HG03139 (cell line): ENCODE data around the gene NPFF.
A peak's percentile ranks its signal among the peaks of the same experiment; 100 is the strongest.

ENCODE experiments used
- ATAC-seq: cut with Tn5 transposase; IDR thresholded peaks from one replicate; pipeline ENCODE4 v1.9.1; 2021; ENCODE audit not compliant: unreplicated experiment

Gene NPFF

DNA sequence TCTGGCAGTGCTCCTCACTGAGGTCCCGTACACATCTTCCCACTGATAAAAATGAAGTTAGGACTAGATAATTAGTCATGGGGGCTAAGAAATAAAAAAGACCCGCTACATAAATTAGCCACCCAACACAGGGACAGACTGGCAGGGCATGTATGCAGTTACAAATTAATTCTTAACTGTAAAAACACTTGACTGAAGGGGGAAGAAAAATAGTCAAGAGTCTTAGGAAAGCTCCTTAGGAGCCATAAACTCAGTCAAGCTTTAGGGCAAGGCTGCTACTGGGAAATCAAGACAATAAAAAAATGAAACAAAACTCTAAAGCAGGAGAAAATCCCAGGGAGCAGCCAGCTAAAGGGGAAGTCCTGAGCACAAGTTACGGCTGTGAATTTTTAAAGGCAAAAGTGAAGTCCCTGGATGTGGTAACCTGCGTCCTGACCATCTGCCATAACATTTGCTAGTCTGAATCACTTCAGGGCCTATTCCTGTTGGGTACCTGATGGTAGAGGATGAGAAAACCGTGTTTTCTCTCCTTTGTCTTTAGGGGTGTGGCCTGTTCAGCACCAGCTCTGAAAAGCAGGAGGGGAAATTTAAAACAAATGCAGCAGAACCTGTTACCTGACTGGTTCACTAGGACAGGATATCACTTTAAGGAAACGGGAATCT lies 7.5 kb upstream of the NPFF start:
- ATAC-seq = no peak

DNA sequence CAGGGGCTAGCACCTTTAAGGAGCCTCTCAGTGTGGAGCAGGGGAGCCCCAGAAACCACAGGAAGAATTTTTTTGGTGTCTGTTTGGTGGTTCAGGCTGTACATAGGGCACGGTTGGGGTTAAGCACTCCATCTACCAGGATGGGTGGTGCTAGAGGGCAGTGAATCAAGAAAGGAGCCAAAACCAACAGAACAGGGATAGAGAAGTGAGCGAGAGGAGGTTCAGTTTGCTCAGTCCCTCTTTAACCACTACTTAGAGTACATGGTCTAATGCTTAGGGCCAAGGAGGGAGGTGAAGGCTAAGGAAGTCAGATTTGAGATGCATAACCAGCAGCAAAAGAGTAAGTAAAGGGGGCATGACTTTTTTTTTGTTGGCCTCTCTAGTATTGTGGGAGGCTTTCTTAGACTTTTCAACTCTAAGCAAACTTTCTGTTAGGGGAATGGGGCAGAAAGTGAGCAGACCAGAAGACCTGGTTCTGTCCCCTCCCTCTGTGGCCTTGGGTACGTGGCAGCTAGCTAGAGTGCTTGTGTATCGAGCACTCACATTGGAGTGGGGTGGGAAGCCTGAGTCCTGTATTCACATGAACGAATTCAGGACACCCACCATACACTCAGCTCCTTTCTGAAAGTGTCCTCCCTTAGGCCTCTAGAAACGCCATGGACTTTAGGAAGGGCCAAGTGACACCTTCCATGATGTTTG lies 6.6 kb upstream of the NPFF start:
- no peak for ATAC-seq

DNA sequence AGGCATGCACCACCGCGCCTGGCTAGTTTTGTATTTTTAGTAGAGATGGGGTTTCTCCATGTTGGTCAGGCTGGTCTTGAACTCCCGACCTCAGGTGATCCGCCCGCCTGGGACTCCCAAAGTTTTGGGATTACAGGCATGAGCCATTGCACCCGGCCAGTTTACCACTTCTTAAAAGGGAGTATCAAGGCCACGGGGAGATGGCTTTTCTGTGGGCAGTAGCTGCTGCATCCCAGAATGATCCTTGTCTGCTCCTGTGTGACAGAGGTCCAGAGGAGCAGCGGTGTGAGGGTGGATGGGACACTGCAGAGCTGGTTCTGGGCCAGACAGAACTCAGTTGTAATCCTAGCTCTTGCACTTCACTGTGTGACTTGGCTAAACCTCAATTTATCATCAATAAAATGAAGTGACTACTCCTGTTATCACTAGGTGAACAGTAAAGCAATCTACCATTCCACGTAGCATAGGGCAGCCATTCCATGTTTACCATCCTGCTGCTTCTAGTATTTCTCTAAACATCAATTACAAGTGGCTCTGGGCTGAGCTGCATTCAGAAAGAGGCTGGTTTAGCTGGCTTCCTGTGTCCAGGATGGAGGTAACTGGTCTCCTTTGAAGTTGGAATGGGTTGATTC lies 3.0 kb upstream of the NPFF start:
- no peak for ATAC-seq

DNA sequence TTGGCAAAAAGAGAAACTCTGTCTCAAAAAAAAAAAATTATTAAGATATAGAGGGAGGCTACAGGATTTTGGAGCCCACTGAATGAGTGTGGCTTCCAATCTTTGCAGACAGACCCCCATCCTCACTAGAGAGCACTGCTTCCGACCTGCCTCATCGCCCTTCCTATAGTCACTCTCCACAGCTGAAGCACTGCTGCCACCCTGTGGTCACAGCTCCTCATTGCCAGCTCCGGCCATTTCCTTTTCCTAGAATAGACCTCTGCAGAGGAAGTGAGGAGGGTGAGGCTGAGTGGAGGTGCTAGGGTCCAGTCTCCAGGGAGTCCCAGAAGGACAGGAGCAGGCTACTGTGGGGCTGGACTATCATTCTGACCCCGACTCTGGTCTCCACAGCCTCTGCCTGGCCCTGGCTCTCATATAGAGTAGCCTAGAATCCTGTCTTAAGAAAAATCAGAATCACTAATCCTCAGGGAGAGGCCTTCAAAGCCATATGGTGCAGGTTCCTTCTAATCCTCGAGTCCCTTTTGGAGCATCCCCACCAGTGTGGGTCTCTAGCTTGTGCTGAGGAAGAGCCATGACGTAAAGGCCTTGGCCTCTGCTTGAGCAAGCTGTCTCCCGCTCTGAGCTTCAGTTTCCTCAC lies 1.4 kb upstream of the NPFF start:
- peak; percentile 75 for ATAC-seq

DNA sequence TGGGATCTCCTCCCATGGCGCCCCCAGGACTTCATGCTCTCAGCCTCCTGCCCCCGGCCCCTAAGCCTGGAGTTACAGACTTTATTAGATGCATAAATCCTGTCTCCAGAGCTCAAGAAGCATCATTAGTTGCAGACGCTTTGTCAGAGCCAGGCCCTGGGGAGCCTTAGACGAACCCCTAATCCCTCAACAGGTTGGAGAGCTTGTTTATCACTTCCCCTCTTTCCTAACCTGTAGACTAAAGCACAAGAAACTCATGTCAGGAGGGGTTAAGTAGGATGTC lies 260 bp upstream of the NPFF start:
- ATAC-seq = no peak

DNA sequence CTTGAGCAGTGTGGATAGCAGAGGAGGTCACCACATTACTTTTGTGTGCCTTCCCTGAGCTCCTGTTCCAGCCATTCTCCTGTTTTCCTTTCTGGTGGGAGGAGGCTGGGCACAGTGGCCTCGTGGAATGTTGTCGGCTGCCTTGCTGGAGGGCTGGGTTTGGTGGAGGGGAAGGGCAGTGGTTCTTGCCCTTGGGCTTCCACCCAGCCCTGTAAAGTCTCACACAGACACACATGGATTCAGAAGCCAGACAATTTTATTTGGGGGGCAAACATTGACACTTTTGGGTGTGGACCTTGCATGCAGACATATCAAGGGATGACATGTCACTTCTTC lies 866 bp downstream of the NPFF start:
- no peak for ATAC-seq

DNA sequence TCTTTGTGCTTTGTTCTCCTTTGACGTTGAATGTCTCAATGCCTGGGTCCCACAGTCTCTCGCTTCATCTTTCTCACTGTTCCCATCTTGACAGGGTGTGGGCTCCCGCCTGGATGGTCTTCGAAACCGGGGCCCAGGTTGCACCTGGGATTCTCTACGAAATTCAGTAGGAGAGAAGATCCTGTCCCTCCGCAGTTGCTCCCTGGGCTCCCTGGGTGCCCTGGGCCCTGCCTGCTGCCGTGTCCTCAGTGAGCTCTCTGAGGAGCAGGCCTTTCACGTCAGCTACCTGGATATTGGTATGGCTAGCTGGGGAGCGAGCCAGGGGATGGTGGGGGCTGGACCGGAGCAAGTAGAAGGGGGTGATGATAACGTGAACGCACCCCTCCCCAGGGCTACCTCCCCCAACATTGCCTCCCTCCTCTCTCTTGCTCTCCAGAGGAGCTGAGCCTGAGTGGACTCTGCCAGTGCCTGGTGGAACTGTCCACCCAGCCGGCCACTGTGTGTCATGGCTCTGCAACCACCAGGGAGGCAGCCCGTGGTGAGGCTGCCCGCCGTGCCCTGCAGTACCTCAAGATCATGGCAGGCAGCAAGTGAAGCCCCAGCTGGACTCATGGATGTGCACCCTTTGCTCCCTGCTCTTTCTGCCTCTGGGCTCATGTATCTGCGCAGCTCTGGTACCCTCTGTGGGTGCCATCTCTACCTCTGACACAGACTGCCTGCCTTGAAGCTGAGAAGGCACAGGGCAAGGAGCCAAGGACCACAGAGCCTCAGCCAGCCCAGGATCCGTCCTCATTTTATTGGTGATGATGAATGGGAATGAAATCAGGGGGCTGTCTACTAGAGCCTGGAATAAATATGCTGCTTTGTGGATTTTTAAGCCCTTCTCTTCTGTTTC lies 1.5 kb downstream of the NPFF start:
- no peak for ATAC-seq

DNA sequence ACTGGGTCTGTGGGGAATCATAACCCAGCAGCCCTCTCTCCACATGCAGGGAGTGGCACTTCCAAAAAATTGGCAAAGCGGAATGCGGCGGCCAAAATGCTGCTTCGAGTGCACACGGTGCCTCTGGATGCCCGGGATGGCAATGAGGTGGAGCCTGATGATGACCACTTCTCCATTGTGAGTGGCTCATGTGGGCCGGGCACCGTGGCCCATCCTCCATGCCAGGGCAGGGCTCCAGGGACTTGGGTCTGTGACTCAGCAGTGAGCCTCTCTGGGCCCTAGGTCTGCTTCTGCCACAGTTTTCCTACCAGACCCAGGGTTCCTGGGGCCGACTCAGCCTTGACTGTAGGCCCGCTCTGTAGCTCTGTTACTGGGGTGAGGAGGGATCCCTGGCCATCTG lies 2.2 kb downstream of the NPFF start:
- ATAC-seq = no peak

DNA sequence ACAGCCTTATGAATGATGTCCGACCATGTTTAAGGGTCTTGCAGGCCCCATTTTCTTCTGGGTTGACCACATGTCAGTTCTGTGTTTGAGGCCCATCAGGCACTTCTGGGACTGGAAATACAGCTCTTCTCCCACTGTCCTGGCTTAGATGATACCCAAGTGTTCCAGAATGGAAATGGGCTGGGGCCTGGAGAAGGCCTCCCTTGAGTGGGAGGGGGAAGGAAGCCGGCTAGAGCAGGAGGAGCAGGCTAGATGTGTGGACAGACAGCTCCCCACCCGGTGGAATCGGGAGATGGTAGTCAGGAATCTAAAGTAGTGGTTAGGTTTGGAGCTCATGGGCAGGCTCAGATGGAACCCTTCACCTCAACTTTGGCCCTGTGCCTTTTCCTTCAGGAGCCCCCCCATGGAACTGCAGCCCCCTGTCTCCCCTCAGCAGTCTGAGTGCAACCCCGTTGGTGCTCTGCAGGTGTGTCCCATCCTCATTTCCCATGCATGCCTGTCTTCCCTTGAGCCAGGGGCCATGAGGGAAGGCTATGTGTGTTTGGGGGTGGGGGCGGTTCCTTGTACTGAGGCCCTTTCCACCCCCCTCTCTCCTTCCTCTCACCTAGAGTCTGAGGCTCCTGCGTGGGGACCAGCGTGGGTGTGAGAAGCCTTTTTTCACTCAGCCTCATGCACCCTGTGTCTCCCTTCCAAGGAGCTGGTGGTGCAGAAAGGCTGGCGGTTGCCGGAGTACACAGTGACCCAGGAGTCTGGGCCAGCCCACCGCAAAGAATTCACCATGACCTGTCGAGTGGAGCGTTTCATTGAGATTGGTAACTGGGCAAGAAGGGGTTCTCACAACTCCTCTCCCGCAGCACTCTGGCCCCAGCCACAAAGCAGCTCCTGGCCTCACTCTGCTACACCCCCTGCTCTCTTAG lies 3.0 kb downstream of the NPFF start:
- no peak for ATAC-seq

DNA sequence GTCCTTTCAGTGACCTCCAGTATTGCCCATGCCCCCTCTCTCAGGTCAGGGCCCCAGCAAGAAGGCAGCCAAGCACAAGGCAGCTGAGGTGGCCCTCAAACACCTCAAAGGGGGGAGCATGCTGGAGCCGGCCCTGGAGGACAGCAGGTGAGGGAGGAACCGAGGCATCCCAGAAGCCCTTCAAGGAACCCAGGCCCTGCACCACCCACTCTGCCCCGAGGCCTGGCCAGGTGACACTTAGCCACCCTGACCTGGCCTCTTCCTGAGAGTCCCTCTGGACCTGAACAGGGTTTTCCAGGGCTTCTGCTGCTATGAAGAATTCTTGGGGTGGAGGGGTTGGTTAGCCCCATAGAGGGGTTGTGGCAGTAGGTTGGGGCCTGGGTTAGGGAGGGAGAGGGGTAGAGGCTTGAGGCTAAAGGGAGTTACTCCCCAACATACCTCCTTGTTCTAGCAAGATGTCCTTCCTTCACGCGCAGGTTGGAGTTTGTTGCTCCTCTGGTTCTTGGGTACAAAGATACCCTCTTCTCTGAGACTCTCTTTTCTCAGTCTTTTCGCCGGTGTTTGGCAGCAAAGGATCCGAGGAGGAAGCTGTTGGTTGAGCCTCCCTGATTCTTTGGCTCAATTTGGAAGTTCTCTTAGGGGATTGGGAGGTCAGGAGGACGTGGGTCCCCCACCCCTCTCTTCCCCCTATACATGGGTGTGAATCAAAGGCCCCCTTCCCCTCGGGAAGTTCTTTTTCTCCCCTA lies 4.1 kb downstream of the NPFF start:
- no peak for ATAC-seq

DNA sequence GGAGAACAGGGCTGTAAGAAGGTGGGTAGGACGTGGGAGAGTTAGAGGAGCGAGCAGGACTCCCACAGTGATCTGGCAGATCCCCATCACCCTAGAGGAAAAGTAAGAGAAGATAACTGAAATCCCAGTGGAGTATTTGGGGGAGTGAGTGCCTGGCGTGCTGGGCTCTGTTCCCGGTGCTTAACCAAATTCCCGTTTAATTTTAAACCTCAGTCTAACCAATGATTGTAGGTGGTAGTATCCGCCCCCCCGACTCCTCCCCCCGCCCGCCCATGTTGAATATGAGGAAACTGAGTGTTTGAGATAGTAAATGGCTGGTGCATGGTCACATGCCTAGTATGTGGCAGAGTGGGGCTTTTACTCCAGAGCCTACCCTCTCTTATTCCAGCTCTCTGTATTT lies 5.0 kb downstream of the NPFF start:
- no peak for ATAC-seq

DNA sequence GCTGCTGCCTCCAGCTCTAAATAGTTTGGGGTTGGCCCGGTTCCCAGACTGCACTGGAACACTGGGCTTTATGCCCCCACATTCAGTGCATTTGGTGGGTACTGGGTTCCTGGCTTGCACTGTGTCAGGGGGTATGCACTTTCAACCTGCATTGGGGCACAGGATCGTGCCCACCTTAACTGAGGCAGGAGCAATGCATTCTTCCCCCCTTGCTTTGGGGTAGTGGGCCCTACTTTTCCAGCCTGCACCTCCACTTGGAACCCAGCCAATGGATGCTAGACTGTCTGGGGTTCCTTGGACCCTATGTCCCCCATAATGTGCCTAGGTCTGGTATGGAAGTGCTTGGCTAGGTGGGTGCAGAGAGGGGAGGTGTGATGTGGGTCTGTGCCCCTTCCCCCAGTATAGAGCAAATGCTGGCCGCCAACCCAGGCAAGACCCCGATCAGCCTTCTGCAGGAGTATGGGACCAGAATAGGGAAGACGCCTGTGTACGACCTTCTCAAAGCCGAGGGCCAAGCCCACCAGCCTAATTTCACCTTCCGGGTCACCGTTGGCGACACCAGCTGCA lies 5.6 kb downstream of the NPFF start:
- no peak for ATAC-seq

DNA sequence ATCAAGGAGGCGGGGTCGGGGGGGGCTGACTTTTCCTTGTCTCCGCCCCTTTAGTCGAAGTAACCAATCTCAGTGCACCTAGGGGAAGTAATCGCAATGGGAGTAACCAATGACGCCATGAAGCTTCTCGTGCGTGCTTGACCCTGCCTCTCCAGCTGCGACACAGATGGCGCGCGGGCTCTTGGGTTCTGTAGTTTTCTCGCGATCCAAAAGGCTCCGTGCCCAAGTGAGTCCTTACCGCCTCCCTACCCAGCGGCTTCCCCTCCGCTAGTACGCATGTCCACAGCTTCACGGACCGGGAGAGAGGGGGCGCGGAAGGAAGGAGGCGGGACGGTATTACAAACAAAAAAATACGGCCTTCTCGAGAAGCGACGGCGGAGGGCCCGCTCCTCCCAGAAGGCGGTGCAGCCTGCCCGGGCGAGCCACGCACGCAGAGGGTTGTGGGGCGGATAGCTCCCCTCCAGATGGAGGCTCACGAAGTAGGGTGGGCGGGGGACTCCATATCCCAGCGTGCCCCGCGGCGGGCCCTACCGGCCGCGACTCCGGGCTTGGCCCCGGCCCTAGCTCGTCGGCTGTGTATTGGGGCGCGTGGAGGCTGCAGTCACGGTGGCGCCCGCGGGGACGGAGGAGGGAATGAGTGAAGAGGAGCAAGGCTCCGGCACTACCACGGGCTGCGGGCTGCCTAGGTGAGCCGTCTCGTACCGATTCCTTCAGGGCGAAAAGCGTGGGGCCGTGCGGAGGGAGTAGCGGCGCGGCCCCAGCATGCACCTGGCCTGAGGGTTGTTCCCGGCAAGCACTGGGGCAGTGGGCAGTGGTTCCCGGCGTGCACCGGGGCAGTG lies 6.3 kb downstream of the NPFF start, which contains the start of gene TARBP2:
Gene TARBP2, plus strand, starts transcription at position 508 of the 839 bp plus-strand sequence. Its CDS starts 126 bp downstream, at position 634.
- ATAC-seq = peak; percentile 72

DNA sequence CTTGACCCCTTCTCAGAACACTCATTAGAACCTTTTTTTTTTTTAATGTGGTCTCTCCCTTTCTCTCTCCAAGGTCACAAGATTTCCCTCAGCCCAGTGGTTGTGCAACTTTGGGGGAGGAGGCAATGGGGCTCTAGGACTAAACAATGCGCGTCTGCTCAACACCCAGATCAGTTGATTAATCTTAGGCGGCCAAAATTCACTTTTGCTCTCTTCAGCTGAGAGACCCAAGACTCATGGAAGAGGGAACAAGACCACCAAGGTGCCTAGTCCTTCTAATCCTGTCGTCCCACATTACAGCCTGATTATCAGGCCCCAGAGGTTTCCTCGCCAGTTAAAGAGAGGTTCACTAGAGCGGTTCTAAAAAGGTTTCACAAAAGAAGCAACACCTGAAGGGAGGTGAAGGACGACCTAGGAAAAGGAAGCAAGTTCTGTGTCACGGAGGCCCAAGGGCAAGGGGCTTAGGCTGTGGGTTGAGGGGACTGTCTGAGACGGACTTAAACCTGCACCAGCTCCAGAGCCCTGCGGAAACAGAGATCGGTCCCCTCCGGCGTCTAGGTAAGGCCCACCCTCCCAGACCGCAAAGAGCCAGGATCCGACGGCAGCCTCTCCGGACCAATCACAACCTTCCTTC lies 7.0 kb downstream of the NPFF start:
- ATAC-seq = no peak

DNA sequence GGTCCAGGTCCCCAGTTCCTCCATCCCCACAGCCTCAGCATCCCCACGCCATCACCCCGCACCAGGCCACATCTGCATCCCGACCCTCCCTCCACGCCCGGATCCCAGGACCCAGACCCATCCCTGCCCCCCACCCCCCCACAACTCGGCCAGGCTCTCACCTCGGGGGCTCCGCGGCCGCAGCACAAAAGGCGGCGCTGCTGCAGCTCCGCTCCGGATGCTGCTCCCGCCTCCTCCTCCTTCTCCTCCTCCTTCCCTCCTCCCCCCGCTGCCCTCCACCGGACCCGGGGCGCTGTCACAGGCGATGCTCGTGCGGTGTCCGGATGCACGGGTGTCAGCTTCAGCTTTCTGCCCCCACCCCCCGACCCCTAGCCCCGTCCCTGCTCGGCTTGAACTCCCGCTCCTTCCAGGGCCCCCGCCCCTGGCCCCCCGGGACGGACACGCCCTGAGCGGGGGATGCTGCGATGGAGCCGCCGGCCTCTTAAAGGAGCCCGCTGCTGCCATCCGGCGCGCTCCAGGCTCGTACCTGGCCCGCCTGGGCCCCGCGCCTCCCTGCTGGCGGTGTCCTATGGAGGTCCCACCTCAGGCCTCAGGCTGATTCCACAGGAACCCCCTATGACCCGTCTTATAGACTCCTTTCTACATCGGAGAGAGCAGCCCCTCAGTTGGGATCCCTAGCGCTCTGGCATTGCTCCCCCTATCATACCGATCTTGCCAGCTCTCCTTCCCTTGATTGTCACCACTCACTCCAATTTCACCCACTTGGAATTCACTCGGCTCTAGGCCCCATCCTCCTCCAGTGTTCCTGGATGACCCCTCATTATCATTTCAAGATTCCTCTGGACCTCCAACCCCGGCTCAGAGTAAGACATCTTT lies 7.8 kb downstream of the NPFF start, which contains the start of gene MAP3K12:
Gene MAP3K12, minus strand, starts transcription at position 193 of the 876 bp plus-strand sequence. CDS start 12,067 bp downstream, outside the sequence.
- no peak for ATAC-seq

DNA sequence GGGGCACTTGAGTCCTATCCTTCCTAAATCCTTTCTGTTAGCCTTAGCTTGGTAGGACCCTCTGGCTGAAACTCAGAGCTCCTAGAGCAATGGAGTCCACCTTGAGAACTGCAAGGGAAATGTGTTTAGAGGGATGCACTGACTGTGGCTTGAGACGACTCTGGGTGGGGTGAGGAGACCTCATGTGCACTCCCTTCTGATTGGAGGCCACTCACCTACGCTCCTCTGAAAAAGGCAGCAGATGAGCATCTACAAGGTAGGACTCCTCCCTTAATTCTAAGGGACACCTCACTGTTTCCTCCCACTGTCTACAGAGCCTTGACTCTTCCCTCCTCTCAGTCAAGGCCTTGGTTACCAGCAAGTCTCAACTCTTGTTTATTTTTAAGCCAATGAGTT lies 9.1 kb downstream of the NPFF start:
- ATAC-seq = no peak

DNA sequence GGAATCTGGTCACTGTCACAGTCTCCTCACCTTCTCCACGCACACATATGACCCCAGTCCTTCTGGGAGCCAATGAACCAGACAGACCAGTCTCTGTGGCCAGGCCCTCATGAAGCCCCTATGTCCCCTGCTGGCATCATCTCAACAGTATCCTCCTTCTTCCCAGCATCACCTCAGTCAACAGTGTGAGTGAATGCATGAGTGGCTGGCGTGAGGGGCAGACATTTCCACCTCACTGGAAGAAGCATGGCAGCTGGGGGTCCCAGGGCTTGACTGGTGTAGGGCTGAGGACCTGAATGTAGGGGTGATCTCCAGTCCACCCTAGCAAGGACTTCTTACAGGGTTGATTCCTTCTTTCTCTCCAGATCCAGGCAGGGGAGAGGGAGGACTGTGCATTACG lies 9.8 kb downstream of the NPFF start:
- no peak for ATAC-seq
